Prostate gland (tissue), 2 donors: ENCODE data around the gene WDFY1. TPM values are rescaled to one million over a fixed set of nuclear protein-coding genes. Genes with fewer than 3 reads are reported as not detected.

Source experiments
- DNase-seq: peaks from one replicate; pipeline ENCODE4 v3.0.0-alpha.2; 2019; ENCODE audit warnings: low spot score
- H3K27ac ChIP-seq, 2 donors: fragments of 200-600 bp; sonication (generic); 2 replicates each; pipeline ENCODE4 v1.5.1; 2017 to 2019
- H3K27me3 ChIP-seq: fragments of 200-600 bp; sonication (generic); replicated peaks from 2 replicates; pipeline ENCODE4 v1.5.1; 2019; ENCODE audit not compliant: insufficient read depth
- H3K36me3 ChIP-seq, 2 donors: fragments of 200-600 bp; sonication (generic); 1 replicate in 1 of 2; 2 replicates in 1 of 2; pipeline versions ENCODE4 v1.5.1 to v1.8.1; 2017 to 2019
- H3K4me1 ChIP-seq: fragments of 200-600 bp; sonication (generic); replicated peaks from 2 replicates; pipeline ENCODE4 v1.5.1; 2019
- H3K4me3 ChIP-seq, 2 donors: fragments of 200-600 bp; sonication (generic); 2 replicates each; pipeline ENCODE4 v1.5.1; 2017 to 2019
- H3K9me3 ChIP-seq: fragments of 200-600 bp; sonication (generic); 2 replicates; pipeline ENCODE4 v1.5.1; 2017
- POLR2A ChIP-seq: fragments of 450-650 bp; IDR thresholded peaks from one replicate; pipeline ENCODE4 v1.6.1; 2016; ENCODE audit warnings: antibody characterized with exemption, mild to moderate bottlenecking
- POLR2AphosphoS5 ChIP-seq: sonication (generic); formaldehyde crosslinking; IDR thresholded peaks from one replicate; pipeline ENCODE4 v1.6.1; 2017; ENCODE audit warnings: antibody characterized with exemption
- whole genome bisulfite sequencing: methylation state at CpG from one replicate; pipeline ENCODE4 v1.1.5; 2018; 5-methylcytosine and 5-hydroxymethylcytosine counted together
- intact Hi-C: fragments of 100-400 bp; cut with DNase I; formaldehyde crosslinking; loops from one replicate; pipeline ENCODE4 v1.14.2; 2022
- total RNA-seq, 2 donors: library from RNA; depleted of rRNA; stranded (reverse); fragments of >200 nt; gene quantifications; one replicate each; pipeline ENCODE4 v1.1.0, GENCODE V29; 2016
- TF ChIP-seq, protein P1 (sequence below), 4 experiments: fragments of 200-600 bp in 2 of 4; fragments of 450-650 bp in 2 of 4; sonication (generic) in 2 of 4; IDR thresholded peaks; 1 replicate in 3 of 4; 2 replicates in 1 of 4; pipeline ENCODE4 v1.5.1; 2016 to 2019; ENCODE audit warnings: antibody characterized with exemption in 4 of 4, mild to moderate bottlenecking in 2 of 4, moderate library complexity in 2 of 4

The WDFY1 gene
- total RNA-seq, 2 donors from 2014 or later = 38.8 to 42.9 TPM

- TF ChIP-seq POLR2A = no peak
- TF ChIP-seq POLR2AphosphoS5 = no peak
- TF ChIP-seq, protein P1, sequence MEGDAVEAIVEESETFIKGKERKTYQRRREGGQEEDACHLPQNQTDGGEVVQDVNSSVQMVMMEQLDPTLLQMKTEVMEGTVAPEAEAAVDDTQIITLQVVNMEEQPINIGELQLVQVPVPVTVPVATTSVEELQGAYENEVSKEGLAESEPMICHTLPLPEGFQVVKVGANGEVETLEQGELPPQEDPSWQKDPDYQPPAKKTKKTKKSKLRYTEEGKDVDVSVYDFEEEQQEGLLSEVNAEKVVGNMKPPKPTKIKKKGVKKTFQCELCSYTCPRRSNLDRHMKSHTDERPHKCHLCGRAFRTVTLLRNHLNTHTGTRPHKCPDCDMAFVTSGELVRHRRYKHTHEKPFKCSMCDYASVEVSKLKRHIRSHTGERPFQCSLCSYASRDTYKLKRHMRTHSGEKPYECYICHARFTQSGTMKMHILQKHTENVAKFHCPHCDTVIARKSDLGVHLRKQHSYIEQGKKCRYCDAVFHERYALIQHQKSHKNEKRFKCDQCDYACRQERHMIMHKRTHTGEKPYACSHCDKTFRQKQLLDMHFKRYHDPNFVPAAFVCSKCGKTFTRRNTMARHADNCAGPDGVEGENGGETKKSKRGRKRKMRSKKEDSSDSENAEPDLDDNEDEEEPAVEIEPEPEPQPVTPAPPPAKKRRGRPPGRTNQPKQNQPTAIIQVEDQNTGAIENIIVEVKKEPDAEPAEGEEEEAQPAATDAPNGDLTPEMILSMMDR (IDR thresholded peaks at IDR 0.05) = no peak
- no peak for DNase-seq
- H3K36me3 ChIP-seq = peaks cover 0 to 3% of the 10 kb centered on the region in 2 donors
- intact Hi-C loops = no loop called here
- no peak overlapping the region for H3K27ac ChIP-seq
- H3K4me1 ChIP-seq = no peaks in the 10 kb centered on the region
- H3K27me3 ChIP-seq = no peaks in the 10 kb centered on the region
- WGBS = 0% methylated on average over 2 of the region's 2 CpGs
- no peaks in the 10 kb centered on the region for H3K9me3 ChIP-seq
- H3K4me3 ChIP-seq = no peak overlapping the region
These were observed 58.4 kb downstream of the WDFY1 start for GRCh38 chr2:223886726-223887125.

DNA sequence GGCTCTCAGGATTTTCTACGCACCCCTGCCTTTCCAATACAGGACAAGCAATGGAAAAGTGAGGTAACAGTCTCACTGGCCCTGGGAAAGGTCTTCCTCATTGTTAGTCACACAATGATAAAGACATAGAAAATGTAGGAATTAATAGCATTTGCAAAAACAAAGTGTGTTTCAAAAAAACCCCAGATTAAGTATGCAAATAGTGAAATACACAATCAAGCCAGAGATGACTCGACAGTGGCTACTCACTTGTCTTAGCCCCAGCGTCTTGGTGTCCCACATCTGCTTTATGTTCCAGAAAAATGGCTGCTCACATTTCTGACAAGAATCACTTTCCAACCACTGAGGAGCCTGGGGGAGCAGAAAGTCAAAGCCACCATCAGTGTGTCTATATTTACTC is 60.7 kb downstream of the WDFY1 start:
- no peaks in the 10 kb centered on the region for H3K4me1 ChIP-seq
- no peak for DNase-seq
- H3K9me3 ChIP-seq = no peaks in the 10 kb centered on the region
- no peaks in the 10 kb centered on the region for H3K27me3 ChIP-seq
- no peak for TF ChIP-seq POLR2AphosphoS5
- TF ChIP-seq, protein P1 (IDR thresholded peaks at IDR 0.05) = no peak
- no peak for TF ChIP-seq POLR2A
- no peak overlapping the region for H3K27ac ChIP-seq
- WGBS = 89% methylated on average over 3 of the region's 3 CpGs
- H3K4me3 ChIP-seq = no peak overlapping the region
- peaks cover 3 to 8% of the 10 kb centered on the region in 2 donors for H3K36me3 ChIP-seq
- intact Hi-C loops = no loop called here

GRCh38 chr2:223882715-223883114 is 62.4 kb downstream of the WDFY1 start:
- 97% methylated on average over 5 of the region's 5 CpGs for WGBS
- peaks cover 3 to 12% of the 10 kb centered on the region in 2 donors for H3K36me3 ChIP-seq
- no peak for DNase-seq
- intact Hi-C loops = no loop called here
- H3K4me1 ChIP-seq = no peaks in the 10 kb centered on the region
- H3K27me3 ChIP-seq = no peaks in the 10 kb centered on the region
- no peak overlapping the region for H3K4me3 ChIP-seq
- H3K9me3 ChIP-seq = no peaks in the 10 kb centered on the region
- H3K27ac ChIP-seq = no peak overlapping the region
- TF ChIP-seq, protein P1 (IDR thresholded peaks at IDR 0.05) = no peak
- no peak for TF ChIP-seq POLR2A
- TF ChIP-seq POLR2AphosphoS5 = no peak

- H3K36me3 ChIP-seq = peaks cover 3 to 14% of the 10 kb centered on the region in 2 donors
These were observed 64.3 kb downstream of the WDFY1 start for GRCh38 chr2:223880796-223881195.

More at GRCh38 chr2:223880796-223881195, 64.3 kb downstream of the WDFY1 start:
- Histone ChIP-seq H3K27ac (no peak overlapping the region), H3K4me1 (no peaks in the 10 kb centered on the region), H3K9me3 (no peaks in the 10 kb centered on the region), H3K27me3 (no peaks in the 10 kb centered on the region), H3K4me3 (no peak overlapping the region)
- intact Hi-C loops = no loop called here
- WGBS = 64% methylated on average over 4 of the region's 4 CpGs
- TF ChIP-seq POLR2AphosphoS5 (no peak), POLR2A (no peak)
- TF ChIP-seq, protein P1 (IDR thresholded peaks at IDR 0.05) = no peak
- no peak for DNase-seq
